HFFc6 (cell line): Measurements from ENCODE around the gene SLC6A15. TPM values are rescaled to one million over a fixed set of nuclear protein-coding genes. Genes with fewer than 3 reads are reported as not detected.

ENCODE experiments used
- DNase-seq: peaks from one replicate; pipeline ENCODE4 v3.0.0-alpha.2; 2018
- H3K27ac Mint-ChIP-seq: 2 replicates; pipeline ENCODE4 v1.8.0; 2020; ENCODE audit warnings: mild to moderate bottlenecking, mixed read lengths
- H3K27me3 Mint-ChIP-seq: 2 replicates; pipeline ENCODE4 v1.8.0; 2021; ENCODE audit warnings: mild to moderate bottlenecking, moderate library complexity, mixed read lengths; ENCODE audit not compliant: insufficient read depth
- H3K36me3 Mint-ChIP-seq: 2 replicates; pipeline ENCODE4 v1.8.0; 2021; ENCODE audit warnings: low read depth, mixed read lengths
- H3K4me1 Mint-ChIP-seq: 2 replicates; pipeline ENCODE4 v1.8.0; 2020; ENCODE audit warnings: low read depth, mixed read lengths
- H3K4me3 Mint-ChIP-seq: 2 replicates; pipeline ENCODE4 v1.8.0; 2020; ENCODE audit warnings: mild to moderate bottlenecking, moderate library complexity, mixed read lengths
- H3K9me3 Mint-ChIP-seq: 2 replicates; pipeline ENCODE4 v1.8.0; 2020; ENCODE audit warnings: mild to moderate bottlenecking, mixed read lengths
- CTCF ChIP-seq: fragments of 200-600 bp; sonication (generic); IDR thresholded peaks from 2 replicates; pipeline ENCODE4 v1.5.0; 2021; ENCODE audit warnings: antibody characterized with exemption, mild to moderate bottlenecking
- total RNA-seq, 6 experiments: library from RNA; stranded (reverse); fragmentation: NEBNext Ultra II Directional; extraction: Animal tissue kit (Norgen Biotek cat#: 25700); gene quantifications; 2 replicates in 1 of 6; 3 replicates in 5 of 6; pipeline ENCODE4 v1.2.3, GENCODE V29; 2021

Gene SLC6A15
- total RNA-seq, 6 experiments from 2014 or later: not detected

DNA sequence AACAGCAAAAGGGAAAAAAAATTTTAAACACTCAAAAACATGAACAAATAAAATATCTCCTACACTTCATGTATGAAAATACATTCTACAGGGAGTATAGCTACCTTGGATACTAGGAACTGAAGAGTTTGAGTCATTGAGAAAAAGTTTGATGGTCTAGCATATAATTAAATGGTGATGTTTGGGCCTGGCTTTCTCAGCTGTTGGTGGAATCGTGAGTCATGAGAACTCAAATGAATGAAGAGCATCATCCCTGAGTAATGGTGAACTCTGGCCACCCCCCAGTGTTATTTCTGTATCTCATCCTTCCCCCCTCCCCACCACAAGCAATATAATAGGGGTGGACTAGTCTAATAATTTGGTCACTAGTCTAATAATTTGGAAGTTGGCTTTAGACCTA lies 6.7 kb upstream of the SLC6A15 start:
- TF ChIP-seq CTCF: no peak
- Mint-ChIP-seq H3K27ac (no peak overlapping the region), H3K9me3 (peaks cover 6% of the 10 kb centered on the region), H3K36me3 (no peaks in the 10 kb centered on the region), H3K4me1 (no peaks in the 10 kb centered on the region; the same call in 1 of the 2 replicates), H3K4me3 (no peak overlapping the region), H3K27me3 (no peaks in the 10 kb centered on the region)
- no peak for DNase-seq

DNA sequence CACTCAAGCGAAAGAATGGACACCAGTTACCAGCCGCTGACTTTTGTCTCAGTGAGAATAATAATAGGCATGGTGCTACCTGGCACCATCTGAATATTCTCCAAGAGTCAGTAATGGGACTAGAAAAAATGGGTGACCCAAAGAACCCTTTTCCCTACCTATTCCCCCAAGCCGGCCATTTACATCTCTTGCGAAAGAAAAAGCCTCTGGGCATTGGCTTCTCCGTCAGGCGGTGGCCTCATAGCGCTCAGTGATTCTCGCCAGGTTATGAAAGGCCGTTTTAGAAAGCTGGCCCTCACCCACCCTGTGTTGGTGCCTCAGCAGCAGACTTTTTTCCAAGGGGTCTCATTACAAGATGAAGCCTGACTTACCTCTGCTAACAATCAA lies 523 bp upstream of the SLC6A15 start:
- DNase-seq: no peak
- Mint-ChIP-seq H3K4me1 (peaks cover 20% of the 10 kb centered on the region), H3K9me3 (no peaks in the 10 kb centered on the region), H3K4me3 (no peak overlapping the region), H3K27ac (no peak overlapping the region), H3K36me3 (no peaks in the 10 kb centered on the region), H3K27me3 (peaks cover 18% of the 10 kb centered on the region)
- TF ChIP-seq CTCF: no peak

- peak overlapping the region; percentile 88 for H3K4me3 Mint-ChIP-seq
- peaks cover 20% of the 10 kb centered on the region for H3K4me1 Mint-ChIP-seq
- peaks cover 18% of the 10 kb centered on the region for H3K27me3 Mint-ChIP-seq
- no peaks in the 10 kb centered on the region for H3K9me3 Mint-ChIP-seq
- no peak overlapping the region for H3K27ac Mint-ChIP-seq
- peak; percentile 13 for DNase-seq
- H3K36me3 Mint-ChIP-seq: no peaks in the 10 kb centered on the region
- no peak for TF ChIP-seq CTCF
These were observed 1.1 kb downstream of the SLC6A15 start for GRCh38 chr12:84911271-84912197.

GRCh38 chr12:84910549-84911241 lies 1.9 kb downstream of the SLC6A15 start:
- peak overlapping the region; percentile 88 for H3K4me3 Mint-ChIP-seq
- no peaks in the 10 kb centered on the region for H3K36me3 Mint-ChIP-seq
- H3K9me3 Mint-ChIP-seq: no peaks in the 10 kb centered on the region
- no peak for TF ChIP-seq CTCF
- H3K27ac Mint-ChIP-seq: no peak overlapping the region
- H3K27me3 Mint-ChIP-seq: peaks cover 18% of the 10 kb centered on the region
- H3K4me1 Mint-ChIP-seq: peaks cover 20% of the 10 kb centered on the region
- DNase-seq: no peak

DNA sequence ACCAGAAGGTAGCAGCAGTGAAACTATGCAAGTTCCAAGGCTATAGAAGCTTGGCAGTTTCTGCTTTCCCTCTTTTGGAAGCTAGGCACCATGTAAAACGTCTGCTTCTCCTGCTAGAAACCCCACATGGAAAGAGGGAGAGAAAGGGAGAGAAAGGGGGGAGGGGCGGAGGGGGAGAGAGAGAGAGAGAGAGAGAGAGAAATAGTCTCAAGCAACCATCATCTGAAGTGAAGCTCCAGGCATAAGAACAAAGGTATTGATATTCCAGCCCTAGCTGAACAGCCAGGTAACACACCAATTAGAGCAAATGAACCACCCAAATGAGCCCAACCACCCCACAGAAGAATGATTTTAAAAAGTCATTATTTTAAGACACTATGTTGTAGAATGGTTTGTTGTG lies 8.5 kb downstream of the SLC6A15 start:
- Mint-ChIP-seq H3K36me3 (no peaks in the 10 kb centered on the region), H3K27ac (no peak overlapping the region), H3K9me3 (no peaks in the 10 kb centered on the region), H3K4me3 (no peak overlapping the region), H3K4me1 (no peaks in the 10 kb centered on the region), H3K27me3 (peaks cover under 1% of the 10 kb centered on the region; the same call in 1 of the 2 replicates)
- no peak for TF ChIP-seq CTCF
- no peak for DNase-seq
